NCI-H1048 (cell line): Measurements from ENCODE around the gene TPK1.
"Not testable (repeated sequence)": the region's sequence is repeated elsewhere in the genome, so short reads cannot be mapped to it uniquely, and the experiment has no call there.

Experiments used
- DNase-seq: peaks from one replicate; lab custom pipeline; 2025; lab: John Stamatoyannopoulos, UW

The TPK1 gene

DNA sequence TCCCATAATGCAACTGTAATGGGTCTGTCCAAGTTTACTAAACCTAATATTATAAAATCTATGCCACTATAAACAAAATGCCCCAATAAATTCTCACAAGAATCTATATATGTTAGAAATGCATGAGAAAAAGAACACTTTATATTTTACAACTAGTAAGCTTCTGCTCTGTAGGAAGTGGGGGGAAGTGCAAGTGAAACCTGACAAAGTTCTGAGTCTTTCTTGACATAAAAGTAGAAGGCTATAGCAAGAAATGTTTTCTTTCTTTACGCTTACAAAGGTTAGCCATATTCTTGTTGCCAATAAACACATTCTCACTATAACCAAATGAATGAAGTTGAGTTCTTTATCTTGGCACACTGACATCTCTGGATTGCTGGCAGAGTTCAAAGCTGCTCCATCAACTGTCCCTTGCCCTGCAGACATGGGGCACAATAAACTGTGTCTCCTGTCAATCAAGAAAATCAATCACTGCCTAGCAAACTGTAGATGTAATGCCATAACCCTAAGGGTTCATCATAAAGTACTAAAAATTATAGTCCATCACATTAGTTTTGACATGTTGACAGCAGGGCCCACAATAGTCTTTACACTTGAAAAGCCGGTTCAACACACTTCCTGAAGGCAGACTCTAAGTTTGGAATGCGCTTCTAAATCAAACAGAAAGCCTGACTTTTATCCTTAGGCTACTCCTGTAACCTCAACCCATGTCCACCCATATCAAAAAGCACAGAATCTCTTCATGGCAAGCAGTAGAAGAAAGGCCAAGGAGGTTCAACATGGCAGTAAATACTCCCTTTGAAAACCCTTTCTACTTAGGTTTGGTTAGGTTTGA lies 58.6 kb downstream of the TPK1 start:
- no peak for DNase-seq

DNA sequence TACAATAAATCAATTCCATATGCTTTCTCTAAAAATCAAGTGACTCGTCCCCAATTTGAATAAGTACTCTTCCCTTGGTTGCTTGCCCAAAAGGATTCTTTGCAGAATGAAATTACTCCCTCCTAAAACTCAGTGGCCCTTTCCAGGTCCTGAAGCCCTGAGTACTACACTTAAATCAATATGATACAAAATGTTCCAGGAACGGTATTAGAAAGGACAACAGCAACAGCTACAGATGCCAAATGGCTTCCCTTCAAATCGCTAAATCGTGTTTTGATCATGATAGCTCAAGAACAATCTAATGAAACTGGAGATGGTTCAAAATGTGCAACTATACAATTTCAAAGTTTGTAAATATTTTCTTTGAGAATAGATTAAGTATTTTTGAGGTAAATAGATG lies 59.4 kb downstream of the TPK1 start:
- DNase-seq = no peak

DNA sequence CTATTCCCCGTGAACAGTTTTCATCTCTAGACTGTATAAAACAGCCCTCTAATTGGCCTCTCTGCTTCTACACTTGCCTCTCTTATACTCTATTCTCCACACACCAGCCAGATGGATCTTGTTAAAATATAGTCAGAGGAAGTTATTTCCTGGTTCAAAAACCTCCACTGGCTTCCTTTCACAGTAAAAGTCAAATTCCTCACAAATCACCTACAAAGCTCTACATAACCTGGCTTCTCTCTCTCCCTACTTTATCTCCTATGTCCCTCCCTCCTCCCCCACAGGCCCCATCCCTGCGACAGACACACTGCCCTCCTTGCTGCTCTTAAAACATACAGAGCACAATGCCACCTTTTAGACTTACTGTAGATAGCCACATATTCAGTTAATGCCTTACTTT lies 60.1 kb downstream of the TPK1 start:
- DNase-seq = no peak

DNA sequence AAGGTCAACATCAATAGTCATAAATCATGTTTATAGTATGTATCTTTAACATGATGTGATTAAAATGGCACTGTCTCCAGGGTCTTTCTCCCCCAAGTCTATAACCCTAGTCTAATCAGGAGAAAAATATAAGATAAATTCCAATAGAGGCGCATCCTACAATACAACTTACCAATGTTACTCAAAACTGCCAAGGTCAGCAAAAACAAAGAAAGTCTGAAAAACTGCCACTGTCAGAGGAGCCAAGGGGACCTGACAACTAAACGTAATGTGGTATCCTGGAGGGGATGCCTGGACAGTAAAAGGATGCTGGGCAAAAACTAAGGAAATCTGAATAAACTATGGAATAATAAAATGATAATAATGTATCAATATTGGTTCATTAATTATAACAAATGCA lies 63.9 kb downstream of the TPK1 start:
- no peak for DNase-seq

DNA sequence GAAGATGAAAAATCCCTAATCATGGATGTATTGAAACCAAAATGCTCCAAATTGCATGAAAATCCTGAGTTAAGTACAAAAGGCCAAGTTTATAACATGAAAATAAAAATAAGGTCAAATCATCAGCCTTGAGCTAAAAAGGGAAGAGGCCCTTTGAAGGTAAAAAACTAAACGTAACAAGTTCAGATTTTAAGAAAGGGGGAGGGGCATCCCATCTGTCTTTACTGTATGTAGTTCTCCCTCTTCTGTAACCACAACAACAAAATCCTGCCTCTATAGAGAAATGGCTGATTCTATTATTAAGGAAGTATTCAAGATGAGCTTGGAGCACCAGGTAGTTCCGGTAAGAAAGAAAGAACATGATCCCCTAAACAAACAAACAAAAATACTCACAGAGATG lies 64.7 kb downstream of the TPK1 start:
- no peak for DNase-seq

DNA sequence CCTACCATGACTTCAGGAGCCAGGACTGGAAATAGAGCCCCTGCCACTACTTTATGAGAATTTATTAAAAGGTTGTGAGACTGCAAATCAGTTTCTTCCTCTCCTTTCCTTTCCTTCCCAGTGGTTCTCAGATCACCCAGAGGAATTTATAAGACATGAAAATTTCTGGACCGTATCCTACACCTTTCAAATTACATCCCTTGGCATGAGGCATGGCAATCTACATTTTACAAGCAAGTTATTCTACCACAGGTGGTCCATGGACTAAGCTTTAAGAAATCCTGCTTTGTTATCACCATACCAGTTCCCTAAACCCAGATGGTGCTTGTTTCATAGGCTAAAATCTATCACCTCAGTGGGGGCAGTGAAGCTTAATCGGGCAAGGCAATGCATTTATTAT lies 66.5 kb downstream of the TPK1 start:
- DNase-seq = no peak

DNA sequence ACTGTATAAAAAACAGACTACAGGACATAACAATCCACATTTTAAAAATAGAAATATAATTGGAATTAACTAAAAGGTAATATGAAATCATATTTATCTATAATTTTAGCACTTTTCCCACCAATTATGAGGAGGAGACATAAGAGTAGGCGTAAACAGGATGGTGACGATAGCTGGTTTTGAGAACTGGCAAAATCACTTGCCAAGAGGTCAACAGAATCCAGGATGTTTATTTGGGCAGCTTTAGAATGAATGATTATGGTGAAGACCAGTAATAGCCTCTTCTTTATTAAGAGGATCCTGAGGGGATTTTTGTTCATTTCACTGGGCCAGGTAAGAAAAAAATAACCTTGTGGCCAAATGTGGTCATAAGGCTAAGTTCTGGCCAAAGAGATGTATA lies 67.2 kb downstream of the TPK1 start:
- no peak for DNase-seq

DNA sequence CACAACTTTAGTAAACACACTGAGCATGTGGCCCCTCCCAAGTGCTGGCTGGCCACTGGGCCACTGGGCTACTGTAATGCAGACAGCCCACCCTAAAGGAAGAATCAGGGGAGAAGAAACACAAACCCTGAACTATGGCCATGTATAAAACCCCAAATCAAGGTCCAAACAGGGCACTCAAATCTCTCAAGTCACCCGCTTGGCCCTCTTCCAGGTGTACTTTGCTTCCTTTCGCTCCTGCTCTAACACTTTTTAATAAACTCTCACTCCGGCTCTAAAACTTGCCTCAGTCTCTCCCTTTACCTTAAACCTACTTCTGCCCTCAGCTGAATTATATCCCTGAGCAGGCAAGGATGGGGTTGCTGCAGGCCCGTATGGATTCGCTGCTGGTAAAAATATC lies 72.6 kb downstream of the TPK1 start:
- DNase-seq = no peak

DNA sequence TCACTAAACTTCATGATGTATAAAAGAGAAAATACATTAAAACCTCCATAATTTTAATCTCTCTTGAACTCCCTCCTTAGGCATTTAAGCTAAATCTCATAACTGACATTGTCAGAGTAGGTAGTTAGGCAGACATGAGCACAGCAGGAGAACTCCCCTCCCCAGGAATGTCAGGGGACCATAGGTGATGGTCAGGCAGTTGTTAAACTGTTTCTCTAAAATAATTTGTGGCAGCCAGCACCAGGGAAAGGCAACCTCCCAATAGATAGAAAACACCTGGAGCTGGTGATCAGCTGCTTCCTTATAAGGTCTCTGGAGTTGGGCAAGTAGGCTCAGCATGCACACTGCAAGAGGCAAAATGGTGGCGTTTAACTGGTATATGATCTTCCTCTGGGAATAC lies 73.0 kb downstream of the TPK1 start:
- no peak for DNase-seq

DNA sequence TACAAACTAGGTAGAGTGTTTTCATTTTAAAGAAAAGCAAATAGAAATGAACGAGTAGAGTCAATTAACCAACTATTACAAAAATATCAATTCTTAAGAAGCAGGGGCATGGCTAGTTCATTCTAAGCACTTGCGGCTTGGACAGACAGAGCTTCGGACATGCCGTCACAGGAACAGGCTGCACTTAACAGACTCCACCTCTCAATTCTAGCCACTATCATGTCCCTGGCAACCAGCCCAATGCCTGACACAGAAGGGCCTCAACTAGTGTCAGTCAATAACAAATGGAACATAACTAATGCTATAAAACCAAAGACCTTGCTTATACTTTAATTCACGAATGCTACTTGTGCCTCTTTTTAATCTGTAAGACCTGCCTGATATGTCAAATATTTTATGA lies 74.4 kb downstream of the TPK1 start:
- no peak for DNase-seq

DNA sequence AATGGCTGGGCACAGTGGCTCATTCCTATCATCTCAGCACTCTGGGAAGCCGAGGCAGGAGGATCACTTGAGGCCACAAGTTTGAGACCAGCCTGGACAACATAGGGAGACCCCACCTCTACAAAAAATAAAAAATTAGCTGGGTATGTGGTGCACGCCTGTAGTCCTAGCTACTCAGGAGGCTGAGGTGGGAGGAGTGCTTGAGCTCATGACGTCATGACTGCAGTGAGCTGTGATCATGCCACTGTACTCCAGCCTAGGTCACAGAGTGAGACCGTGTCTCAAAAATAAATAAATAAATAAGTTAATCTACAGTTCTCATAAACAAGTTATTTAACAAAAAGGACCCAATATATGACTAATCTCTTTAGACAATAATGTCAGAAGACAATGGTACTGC lies 76.2 kb downstream of the TPK1 start:
- no peak for DNase-seq

DNA sequence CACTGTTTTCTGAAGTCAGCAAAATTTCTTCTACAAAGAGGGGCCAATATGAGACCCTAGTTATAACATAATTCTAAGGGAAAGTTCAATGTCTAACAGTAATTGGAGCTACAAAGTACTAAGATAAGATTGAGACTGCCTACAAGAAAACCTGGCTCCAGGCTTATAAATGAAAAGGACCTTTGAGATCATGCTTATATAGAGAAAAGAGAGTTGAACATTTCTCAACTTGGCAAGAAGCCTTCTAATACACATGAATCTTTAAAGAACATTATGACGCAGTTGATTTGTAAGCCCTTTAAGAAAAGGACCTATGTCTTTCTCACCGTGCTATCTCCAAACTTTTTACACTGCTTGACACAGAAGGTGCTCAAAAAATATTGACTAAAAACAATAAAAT lies 87.9 kb downstream of the TPK1 start:
- no peak for DNase-seq

DNA sequence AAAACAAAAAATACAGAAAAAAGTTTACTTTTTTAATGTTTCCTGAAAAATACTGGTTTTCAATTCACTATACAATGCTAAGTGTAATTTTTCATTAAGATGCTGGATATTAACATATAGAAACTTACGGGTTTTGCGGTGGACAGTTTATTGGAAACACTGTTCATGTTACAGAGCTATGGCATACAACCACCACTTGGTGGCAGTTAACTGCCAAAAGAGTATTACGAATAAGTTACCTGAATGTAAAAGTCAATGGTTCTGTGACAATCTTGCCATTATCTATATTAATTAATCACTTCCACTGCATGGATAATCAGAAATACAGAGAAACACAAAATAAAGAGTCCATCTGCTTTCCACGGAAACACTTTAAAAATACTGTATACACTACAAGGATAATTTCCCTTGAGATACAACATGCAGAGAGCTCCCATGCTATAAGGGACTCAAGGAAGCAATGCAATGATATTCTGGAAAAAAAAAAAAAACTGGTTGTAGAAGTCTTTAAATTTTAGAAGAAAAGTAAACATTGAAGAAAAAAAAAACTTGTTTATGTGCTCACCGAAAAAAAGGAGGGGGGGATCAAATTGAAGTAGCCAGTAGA lies 97.0 kb downstream of the TPK1 start:
- DNase-seq = no peak

DNA sequence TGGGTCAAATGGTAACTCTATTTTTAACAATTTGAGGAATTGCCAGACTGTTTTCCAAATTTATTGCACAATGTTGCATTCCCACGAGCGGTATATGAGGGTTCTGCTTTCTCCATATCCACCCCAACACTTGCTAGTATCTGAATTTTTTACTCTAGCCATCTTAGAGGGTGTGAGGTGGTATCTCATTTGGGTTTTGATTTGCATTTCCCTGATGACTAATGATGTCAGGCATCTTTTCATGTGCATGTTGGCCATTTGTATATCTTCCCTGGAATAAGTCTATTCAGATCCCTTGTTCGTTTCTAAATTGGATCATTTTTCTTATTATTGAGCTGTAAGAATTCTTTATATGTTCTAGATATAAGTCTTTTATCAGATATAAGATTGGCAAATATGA lies 97.7 kb downstream of the TPK1 start:
- DNase-seq = no peak

DNA sequence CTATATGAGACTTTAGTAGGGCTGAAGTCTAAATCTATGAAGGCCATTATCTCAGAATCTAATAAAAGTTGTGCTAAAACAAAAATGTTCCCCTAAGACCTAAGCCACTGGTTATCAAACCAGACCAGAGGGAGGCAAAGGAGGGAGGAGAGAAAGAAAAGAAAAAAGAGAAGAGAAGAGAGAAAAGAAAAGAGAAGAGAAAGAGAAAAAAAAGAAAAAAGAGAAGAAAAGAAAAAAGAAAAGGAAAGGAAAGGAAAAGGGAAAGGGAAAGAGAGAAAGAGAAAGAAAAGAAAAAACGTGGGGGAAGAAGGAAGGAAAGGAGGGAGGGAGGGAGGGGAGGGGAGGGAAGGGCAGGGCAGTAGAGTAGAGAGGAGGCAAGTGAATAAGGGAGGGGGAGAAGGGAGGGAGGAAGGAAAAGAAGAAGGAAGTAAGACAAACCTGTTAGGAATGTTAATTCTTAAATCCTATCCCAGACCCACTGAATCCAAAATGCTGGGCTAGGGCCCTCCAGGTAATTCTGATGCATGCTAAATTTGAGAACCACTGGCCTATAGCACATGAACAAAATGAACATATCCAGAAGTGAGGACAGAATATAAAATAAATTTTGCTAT lies 98.9 kb downstream of the TPK1 start:
- DNase-seq = no peak

DNA sequence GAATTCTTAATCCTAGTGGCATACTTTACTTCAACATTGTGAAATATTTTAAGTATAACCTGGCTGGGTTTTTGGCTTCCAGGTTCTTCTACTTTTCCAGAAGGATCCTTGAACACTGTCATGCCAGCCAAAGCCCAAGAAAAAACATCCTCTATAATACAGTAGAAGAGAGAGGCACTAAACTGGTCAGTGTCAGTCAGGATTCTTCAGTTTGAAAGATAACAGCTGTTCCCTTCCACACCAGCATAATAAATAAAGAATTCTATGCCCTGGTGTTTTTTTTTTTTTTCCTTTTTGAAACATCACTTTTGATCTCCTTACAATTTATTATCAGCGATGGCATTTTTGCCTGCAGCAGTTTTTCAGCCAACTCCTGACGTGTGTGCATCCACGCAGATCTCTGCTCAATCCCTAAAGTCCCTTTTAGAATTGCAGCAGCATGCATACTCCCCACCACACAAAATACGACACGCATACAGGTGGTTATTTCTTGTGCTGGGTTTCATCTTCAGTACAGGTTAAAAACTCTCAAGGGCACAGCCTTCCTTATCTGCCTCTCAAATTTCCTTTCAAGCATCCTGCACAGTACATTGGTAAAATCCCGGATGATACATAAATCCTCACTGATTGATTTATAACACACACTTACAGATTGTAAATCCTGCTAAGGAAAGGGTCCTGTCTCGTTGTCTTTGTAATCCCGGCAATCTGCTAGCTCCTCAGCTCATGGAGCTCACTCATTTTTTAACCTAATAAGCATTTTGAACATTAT lies 100.2 kb downstream of the TPK1 start:
- DNase-seq = no peak

DNA sequence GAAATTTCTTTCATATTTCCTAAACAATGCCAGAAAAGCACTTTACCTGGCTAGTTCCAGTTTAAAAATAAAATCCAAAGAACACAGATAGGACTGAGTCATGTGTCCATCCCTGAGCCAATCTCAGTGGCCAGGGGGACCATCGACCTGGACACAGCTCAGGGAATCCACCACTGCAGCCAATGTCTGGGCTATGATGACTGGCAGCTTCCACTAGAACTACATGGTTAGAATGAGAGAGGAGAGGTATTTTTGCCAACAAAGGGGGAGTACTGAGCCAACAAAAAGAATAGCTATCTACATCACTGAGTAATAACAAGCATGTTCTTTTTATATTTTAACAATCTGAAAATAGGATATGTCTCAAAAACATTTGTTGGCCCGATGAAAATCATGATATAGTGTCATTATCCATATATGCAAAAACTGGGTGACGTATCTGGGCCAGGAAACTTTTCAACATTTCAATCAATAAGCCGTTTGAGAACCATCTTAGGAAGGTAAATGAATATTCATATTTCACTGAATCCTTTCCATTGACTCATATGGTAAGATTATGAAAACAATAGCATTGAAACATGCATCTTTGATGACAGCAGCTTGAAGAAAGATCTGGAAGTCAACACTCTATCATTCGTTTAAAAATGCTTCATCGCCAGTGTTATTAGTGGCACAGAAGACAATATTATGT lies 104.0 kb downstream of the TPK1 start:
- no peak for DNase-seq

DNA sequence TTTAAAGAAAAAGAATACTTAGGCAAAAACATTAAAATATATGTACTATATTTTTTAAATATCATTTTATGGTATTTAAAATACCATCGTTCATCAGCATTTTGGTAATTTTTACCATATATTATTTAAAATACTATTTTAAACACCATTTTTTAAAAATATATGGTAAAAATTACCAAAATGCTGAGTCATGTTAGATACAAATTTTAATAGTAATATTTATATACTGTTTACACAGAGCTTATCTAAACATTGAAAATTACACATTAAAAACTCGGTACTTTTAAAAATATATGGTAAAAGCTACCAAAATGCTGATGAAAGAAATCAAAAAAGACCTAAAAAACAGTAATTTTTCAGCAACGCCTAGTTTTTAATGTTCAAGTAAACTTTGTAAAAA lies 105.6 kb downstream of the TPK1 start:
- no peak for DNase-seq

DNA sequence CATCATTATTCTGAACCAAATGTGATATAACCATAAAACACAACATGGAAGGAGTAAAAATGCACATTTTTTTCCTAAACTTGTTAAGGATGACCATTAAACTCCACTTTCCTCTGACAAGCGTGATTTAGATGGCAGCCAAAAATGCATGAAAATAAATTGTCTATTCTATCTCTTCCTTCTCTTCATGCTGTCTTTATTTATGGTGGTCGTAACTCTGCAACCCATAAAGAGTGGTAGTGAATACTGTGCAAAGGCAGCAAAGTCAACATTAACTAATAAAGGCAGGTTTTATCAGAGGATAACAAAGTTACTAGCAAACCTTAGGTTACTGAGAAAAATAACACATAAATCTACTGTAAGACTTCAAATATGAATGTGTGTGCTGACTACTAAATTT lies 106.6 kb downstream of the TPK1 start:
- no peak for DNase-seq

DNA sequence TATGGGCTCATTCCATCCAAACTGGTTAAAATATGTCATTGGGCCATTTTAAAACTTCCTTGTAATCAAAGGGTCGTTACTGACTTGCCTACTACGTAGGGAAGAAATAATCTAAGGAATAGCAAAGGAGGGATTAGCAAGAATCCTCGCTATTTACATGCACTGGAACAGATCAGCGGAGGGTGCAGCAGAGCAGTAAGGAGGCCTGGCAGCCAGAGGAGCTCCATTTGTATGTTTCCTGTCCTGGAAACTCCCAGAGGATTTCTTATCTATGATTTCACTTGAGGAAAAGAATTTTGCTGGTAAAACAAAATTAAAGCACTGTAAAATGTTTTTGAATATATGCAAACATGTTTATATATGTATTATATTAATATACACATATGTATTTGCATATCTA lies 107.3 kb downstream of the TPK1 start:
- DNase-seq = no peak

DNA sequence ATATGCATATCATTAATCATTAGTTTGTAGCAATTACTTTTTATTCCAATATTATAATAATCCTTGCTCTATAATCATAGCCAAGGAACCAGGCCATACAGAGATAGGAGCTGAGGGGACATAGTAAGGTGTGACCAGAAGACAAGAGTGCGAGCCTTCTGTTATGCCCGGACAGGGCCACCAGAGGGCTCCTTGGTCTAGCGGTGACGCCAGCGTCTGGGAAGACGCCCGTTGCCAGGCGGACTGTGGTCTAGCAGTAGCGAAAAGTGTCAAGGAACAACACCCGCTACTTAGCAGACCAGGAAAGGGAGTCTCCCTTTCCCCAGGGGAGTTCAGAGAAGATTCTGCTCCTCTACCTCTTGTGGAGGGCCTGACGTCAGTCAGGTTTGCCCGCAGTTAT lies 109.0 kb downstream of the TPK1 start:
- not testable (repeated sequence) for DNase-seq

DNA sequence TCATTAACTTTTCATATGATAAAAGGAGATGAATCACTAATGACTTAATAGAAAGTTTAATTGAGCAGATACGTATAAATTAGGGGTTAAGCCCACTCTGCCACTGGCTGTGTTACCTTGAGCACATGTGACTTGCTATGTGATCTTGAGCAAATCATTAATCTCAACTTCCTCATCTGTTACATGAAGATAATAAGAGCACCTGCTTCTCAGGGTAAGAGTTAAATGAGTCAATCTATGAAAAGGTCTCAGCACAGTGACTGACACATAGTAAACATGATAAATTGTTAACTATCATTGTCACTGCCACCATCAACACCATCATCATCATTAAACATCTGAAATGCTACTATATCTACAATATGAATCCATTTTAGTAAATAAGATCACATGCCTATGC lies 110.8 kb downstream of the TPK1 start:
- no peak for DNase-seq
